Skeletal muscle satellite cell (primary cell): ENCODE data around the gene LSM3.

Experiments
- H3K27me3 ChIP-seq: 2 replicates; pipeline ENCODE4 v1.7.0; 2013; ENCODE audit warnings: low read length; ENCODE audit not compliant: control insufficient read depth, insufficient read depth
- H3K36me3 ChIP-seq: 2 replicates; pipeline ENCODE4 v1.7.0; 2013; ENCODE audit warnings: mild to moderate bottlenecking, control low read depth, low read length; ENCODE audit not compliant: insufficient read depth
- H3K4me1 ChIP-seq: 2 replicates; pipeline ENCODE4 v1.7.0; 2013; ENCODE audit warnings: low read length; ENCODE audit not compliant: control insufficient read depth, insufficient read depth
- H3K4me2 ChIP-seq: 2 replicates; pipeline ENCODE4 v1.7.0; 2013; ENCODE audit warnings: mild to moderate bottlenecking, low read length
- H3K4me3 ChIP-seq: 2 replicates; pipeline ENCODE4 v1.7.0; 2013; ENCODE audit warnings: low read length
- H3K9ac ChIP-seq: 2 replicates; pipeline ENCODE4 v1.7.0; 2013; ENCODE audit warnings: mild to moderate bottlenecking, low read depth, low read length, moderate library complexity
- H3K9me3 ChIP-seq: replicated peaks from 2 replicates; pipeline ENCODE4 v1.7.0; 2013; ENCODE audit warnings: mild to moderate bottlenecking, control low read depth, low read length

The LSM3 gene

DNA sequence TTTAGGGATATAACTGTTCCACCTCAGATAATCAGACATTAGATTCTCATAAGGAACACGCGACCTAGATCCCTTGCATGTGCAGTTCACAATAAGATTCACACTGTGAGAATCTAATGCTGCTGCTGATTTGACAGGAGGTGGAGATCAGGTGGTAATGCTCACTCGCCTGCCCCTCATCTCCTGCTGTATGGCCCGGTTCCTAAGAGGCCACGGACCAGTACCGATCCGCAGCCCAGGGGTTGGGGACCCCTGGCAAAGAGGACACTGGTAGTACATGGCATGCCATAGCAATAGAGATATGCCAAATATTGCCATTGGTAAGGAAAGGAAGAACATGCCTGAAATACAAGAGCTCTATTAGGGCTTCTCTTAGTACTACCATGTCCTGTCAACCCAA, 59.7 kb downstream of the LSM3 start:
- H3K4me1 ChIP-seq = no peaks in the 10 kb centered on the region
- H3K27me3 ChIP-seq = peaks cover 53% of the 10 kb centered on the region
- H3K4me2 ChIP-seq = no peak overlapping the region
- H3K9me3 ChIP-seq = no peaks in the 10 kb centered on the region
- H3K4me3 ChIP-seq = no peak overlapping the region
- no peak overlapping the region for H3K9ac ChIP-seq
- H3K36me3 ChIP-seq = no peaks in the 10 kb centered on the region

- Histone ChIP-seq H3K4me2 (no peak overlapping the region), H3K9ac (no peak overlapping the region), H3K4me3 (no peak overlapping the region), H3K36me3 (no peaks in the 10 kb centered on the region), H3K4me1 (no peaks in the 10 kb centered on the region), H3K27me3 (peaks cover 58% of the 10 kb centered on the region), H3K9me3 (no peaks in the 10 kb centered on the region)
Measured at GRCh38 chr3:14238930-14239329, 60.3 kb downstream of the LSM3 start.

DNA sequence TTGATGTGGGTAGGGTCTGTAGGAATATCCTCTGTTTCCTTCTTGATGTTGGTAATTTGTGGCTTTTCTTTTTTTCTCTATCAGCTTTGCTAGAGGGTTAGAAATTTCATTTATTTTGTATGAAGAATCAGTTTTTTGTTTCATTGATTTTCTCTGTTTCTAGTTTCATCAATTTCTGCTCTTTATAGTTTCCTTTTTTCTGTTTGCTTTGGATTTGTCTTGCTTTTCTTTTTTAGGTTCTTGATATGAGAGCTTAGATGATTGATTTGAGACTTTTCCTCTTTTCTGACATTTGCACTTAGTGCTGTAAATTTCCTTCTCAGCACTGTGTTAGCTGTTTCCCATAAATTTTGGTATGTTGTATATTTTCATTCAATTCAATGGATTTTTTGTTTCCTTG, 61.3 kb downstream of the LSM3 start:
- H3K9me3 ChIP-seq = no peaks in the 10 kb centered on the region
- H3K4me2 ChIP-seq = no peak overlapping the region
- no peak overlapping the region for H3K4me3 ChIP-seq
- H3K27me3 ChIP-seq = peaks cover 57% of the 10 kb centered on the region
- H3K4me1 ChIP-seq = no peaks in the 10 kb centered on the region
- no peaks in the 10 kb centered on the region for H3K36me3 ChIP-seq
- no peak overlapping the region for H3K9ac ChIP-seq

GRCh38 chr3:14240366-14240765, 61.7 kb downstream of the LSM3 start:
- H3K4me1 ChIP-seq = no peaks in the 10 kb centered on the region
- H3K9me3 ChIP-seq = no peaks in the 10 kb centered on the region
- H3K36me3 ChIP-seq = no peaks in the 10 kb centered on the region
- H3K27me3 ChIP-seq = peaks cover 54% of the 10 kb centered on the region
- H3K4me3 ChIP-seq = no peak overlapping the region
- H3K4me2 ChIP-seq = no peak overlapping the region
- H3K9ac ChIP-seq = no peak overlapping the region

GRCh38 chr3:14241716-14242115, 63.1 kb downstream of the LSM3 start:
- Histone ChIP-seq H3K4me3 (no peak overlapping the region), H3K4me2 (no peak overlapping the region), H3K9ac (no peak overlapping the region), H3K27me3 (peaks cover 41% of the 10 kb centered on the region), H3K36me3 (no peaks in the 10 kb centered on the region), H3K4me1 (no peaks in the 10 kb centered on the region), H3K9me3 (no peaks in the 10 kb centered on the region)

GRCh38 chr3:14242490-14243311, 64.1 kb downstream of the LSM3 start:
- no peak overlapping the region for H3K9ac ChIP-seq
- no peak overlapping the region for H3K4me2 ChIP-seq
- H3K4me1 ChIP-seq = no peaks in the 10 kb centered on the region
- no peaks in the 10 kb centered on the region for H3K9me3 ChIP-seq
- H3K36me3 ChIP-seq = no peaks in the 10 kb centered on the region
- H3K27me3 ChIP-seq = peaks cover 31% of the 10 kb centered on the region
- no peak overlapping the region for H3K4me3 ChIP-seq

GRCh38 chr3:14243782-14244181, 65.2 kb downstream of the LSM3 start:
- no peaks in the 10 kb centered on the region for H3K9me3 ChIP-seq
- H3K4me1 ChIP-seq = no peaks in the 10 kb centered on the region
- H3K4me2 ChIP-seq = no peak overlapping the region
- H3K36me3 ChIP-seq = no peaks in the 10 kb centered on the region
- H3K9ac ChIP-seq = no peak overlapping the region
- no peak overlapping the region for H3K4me3 ChIP-seq
- H3K27me3 ChIP-seq = peaks cover 27% of the 10 kb centered on the region

- H3K27me3 ChIP-seq = peaks cover 20% of the 10 kb centered on the region
- no peak overlapping the region for H3K9ac ChIP-seq
- H3K4me1 ChIP-seq = no peaks in the 10 kb centered on the region
- H3K9me3 ChIP-seq = no peaks in the 10 kb centered on the region
- no peak overlapping the region for H3K4me2 ChIP-seq
- no peak overlapping the region for H3K4me3 ChIP-seq
- H3K36me3 ChIP-seq = no peaks in the 10 kb centered on the region
Measured at GRCh38 chr3:14244521-14245247, 66.1 kb downstream of the LSM3 start.

- no peaks in the 10 kb centered on the region for H3K36me3 ChIP-seq
- H3K4me3 ChIP-seq = no peak overlapping the region
- H3K4me1 ChIP-seq = no peaks in the 10 kb centered on the region
- H3K4me2 ChIP-seq = no peak overlapping the region
- peaks cover 22% of the 10 kb centered on the region for H3K27me3 ChIP-seq
- H3K9me3 ChIP-seq = no peaks in the 10 kb centered on the region
- no peak overlapping the region for H3K9ac ChIP-seq
Measured at GRCh38 chr3:14245248-14245639, 66.6 kb downstream of the LSM3 start.

DNA sequence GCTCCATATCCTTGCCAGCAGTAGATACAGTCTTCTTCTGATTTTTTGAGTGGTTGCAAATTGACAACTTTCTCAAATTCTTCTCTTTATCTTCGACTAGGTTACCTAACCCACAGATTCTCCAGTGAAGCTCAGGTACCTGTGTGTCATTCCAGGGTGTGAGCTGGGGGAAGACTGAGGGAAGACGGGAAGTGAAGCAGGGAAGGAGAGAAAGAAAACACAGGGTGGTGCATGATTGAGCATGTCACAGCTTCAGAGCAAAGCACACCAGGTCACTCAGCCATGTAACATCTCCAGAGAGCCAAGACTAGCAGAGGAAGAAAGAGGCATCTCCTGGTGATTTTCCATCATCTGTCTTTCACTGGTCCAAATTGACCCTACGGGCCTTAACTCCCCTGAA, 67.2 kb downstream of the LSM3 start:
- no peak overlapping the region for H3K4me2 ChIP-seq
- no peaks in the 10 kb centered on the region for H3K9me3 ChIP-seq
- H3K4me1 ChIP-seq = no peaks in the 10 kb centered on the region
- H3K9ac ChIP-seq = no peak overlapping the region
- H3K27me3 ChIP-seq = peaks cover 24% of the 10 kb centered on the region
- no peak overlapping the region for H3K4me3 ChIP-seq
- H3K36me3 ChIP-seq = no peaks in the 10 kb centered on the region

DNA sequence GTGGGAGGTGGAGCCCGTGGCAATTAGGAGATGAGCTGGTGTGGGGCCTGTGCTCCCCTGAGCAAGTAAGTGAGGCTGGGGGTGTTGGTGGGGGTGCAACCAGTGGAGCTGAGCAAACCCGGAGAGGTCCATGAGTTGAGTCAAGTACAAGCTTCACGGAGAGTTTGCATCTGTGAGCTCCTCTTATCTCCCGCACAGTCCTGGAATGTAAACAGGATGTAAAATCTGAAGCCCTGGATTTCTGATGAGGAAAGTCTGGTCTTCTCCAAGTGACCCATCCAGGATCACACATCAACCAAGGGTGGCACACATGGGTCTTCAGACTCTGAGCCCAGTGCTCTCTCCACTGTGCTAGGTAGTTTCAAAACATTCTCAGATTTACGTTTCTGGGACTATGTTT, 67.8 kb downstream of the LSM3 start:
- no peaks in the 10 kb centered on the region for H3K36me3 ChIP-seq
- H3K9me3 ChIP-seq = no peaks in the 10 kb centered on the region
- no peak overlapping the region for H3K9ac ChIP-seq
- H3K27me3 ChIP-seq = peaks cover 24% of the 10 kb centered on the region
- H3K4me1 ChIP-seq = no peaks in the 10 kb centered on the region
- no peak overlapping the region for H3K4me3 ChIP-seq
- H3K4me2 ChIP-seq = no peak overlapping the region

DNA sequence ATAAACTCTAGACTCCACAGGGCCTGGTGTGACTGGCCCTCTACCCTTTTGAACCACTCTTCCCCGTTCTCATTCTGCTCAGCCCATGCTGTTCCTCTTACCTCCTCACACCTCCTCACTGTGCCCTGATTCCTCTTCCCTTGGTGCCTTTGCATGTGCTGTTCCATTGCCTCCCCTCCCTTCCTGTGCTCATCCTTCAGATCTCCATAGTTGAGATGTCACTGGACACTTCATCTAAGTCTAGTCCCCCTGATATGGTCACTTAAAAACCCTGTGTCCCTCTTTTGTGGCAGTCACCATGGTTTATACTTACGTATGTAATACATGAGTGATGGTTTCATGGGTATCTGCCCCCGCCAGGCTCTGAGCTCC, 69.8 kb downstream of the LSM3 start:
- H3K9ac ChIP-seq = no peak overlapping the region
- no peak overlapping the region for H3K4me3 ChIP-seq
- no peaks in the 10 kb centered on the region for H3K9me3 ChIP-seq
- no peaks in the 10 kb centered on the region for H3K36me3 ChIP-seq
- peaks cover 21% of the 10 kb centered on the region for H3K27me3 ChIP-seq
- no peaks in the 10 kb centered on the region for H3K4me1 ChIP-seq
- no peak overlapping the region for H3K4me2 ChIP-seq
